Right ventricle myocardium superior (tissue), 1 donor: ENCODE data around the gene FBXL5. TPM values are rescaled to one million over a fixed set of nuclear protein-coding genes. Genes with fewer than 3 reads are reported as not detected.
A peak's percentile ranks its signal among the peaks of the same experiment; 100 is the strongest.

Experiments
- ATAC-seq: fragments of 200-7000 bp; cut with Tn5 transposase; one replicate; pipeline ENCODE4 v1.9.1; 2020; ENCODE audit warnings: mild to moderate bottlenecking; ENCODE audit not compliant: poor library complexity
- DNase-seq: peaks from one replicate; pipeline ENCODE4 v3.0.0-alpha.2; 2020
- intact Hi-C: fragments of 100-400 bp; cut with DNase I; formaldehyde crosslinking; loops from one replicate; pipeline ENCODE4 v1.11.2; 2022
- long read RNA-seq: library from polyadenylated mRNA; unstranded; transcript quantifications from one replicate; pipeline ENCODE4 v2.0.0, GENCODE V29; 2021
- total RNA-seq: library from RNA; stranded (reverse); fragmentation: NEBNext Ultra II Directional; extraction: Animal tissue kit (Norgen Biotek cat#: 25700); gene quantifications from one replicate; pipeline ENCODE4 v1.2.1, GENCODE V29; 2021
- donor health status: DM: no; HTN: yes; CAD: no; lungs with severe emphysema.

FBXL5 gene, protein sequence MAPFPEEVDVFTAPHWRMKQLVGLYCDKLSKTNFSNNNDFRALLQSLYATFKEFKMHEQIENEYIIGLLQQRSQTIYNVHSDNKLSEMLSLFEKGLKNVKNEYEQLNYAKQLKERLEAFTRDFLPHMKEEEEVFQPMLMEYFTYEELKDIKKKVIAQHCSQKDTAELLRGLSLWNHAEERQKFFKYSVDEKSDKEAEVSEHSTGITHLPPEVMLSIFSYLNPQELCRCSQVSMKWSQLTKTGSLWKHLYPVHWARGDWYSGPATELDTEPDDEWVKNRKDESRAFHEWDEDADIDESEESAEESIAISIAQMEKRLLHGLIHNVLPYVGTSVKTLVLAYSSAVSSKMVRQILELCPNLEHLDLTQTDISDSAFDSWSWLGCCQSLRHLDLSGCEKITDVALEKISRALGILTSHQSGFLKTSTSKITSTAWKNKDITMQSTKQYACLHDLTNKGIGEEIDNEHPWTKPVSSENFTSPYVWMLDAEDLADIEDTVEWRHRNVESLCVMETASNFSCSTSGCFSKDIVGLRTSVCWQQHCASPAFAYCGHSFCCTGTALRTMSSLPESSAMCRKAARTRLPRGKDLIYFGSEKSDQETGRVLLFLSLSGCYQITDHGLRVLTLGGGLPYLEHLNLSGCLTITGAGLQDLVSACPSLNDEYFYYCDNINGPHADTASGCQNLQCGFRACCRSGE
- total RNA-seq: 99.0 TPM
- long read RNA-seq, transcript FBXL5-201 (11 exons, 3,385 nt): major isoform, 597 of 645 reads
- long read RNA-seq, transcript FBXL5-202 (11 exons, 2,837 nt): minor isoform, 30 of 645 reads
- long read RNA-seq, partial matches to known transcripts: 2 of 645 reads
- long read RNA-seq, other reads (novel, unspliced or antisense): 15 of 645 reads

DNA sequence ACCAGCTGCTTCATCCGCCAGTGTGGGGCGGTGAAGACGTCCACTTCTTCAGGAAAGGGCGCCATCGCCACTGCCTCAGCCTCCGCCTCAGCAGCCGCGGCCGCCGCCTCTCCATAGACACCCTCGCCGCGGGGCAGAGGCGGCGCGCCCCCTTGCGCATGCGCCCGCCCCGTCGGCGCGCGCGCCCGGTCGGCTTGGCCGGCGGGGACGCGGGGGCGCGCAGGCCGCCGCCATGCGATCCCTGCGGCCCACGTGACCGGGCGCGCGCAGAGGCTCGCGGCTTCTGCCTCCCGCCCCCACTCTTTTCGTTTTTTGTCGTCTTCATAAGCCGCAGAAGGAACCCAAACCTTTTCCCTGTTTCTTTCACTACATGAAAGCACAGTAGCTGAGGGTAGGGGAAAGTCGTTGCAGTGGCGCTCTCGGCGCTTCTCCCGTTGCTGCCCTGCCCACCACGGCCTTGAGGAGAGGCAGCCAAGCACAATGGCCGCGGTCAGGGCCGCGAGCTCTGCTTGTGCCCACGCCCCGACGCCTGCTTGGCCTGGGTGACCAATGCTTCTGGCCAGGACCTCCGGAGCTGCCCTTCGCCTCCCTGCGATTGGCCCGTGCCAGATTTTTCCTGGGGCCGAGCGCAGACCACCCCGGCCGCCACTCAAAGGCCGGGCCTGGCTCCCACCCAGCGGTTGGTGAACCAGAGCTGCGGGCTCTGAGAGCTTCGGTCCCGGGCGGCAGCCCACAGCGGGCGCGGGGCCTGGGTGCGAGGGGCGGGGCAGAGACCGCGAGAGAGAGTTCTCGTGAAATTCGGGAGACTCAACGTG is at the start of gene FBXL5:
Gene FBXL5 (minus strand): TSS at position 135 of the 815 bp plus-strand sequence. CDS start 70 bp downstream, at position 65.
- intact Hi-C loops: no loop called here
- peak; percentile 90 for DNase-seq
- peak; percentile 92 for ATAC-seq

DNA sequence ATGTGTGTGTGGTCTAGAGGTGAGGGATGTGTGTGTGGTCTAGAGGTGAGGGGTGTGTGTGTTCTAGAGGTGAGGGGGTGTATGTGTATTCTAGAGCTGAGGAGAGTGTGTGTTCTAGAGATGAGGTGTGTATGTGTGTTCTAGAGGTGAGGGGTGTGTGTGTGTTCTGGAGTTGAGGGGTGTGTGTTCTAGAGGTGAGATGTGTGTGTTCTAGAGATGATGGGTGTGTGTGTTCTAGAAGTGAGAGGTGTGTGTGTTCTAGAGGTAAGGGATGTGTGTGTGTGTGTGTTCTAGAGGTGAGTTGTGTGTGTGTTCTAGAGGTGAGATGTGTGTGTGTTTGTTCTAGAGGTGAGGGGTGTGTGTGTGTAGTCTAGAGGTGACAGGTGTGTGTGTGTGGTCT is 49.0 kb upstream of the FBXL5 start:
- no peak for DNase-seq
- intact Hi-C loops: no loop called here
- no peak for ATAC-seq

DNA sequence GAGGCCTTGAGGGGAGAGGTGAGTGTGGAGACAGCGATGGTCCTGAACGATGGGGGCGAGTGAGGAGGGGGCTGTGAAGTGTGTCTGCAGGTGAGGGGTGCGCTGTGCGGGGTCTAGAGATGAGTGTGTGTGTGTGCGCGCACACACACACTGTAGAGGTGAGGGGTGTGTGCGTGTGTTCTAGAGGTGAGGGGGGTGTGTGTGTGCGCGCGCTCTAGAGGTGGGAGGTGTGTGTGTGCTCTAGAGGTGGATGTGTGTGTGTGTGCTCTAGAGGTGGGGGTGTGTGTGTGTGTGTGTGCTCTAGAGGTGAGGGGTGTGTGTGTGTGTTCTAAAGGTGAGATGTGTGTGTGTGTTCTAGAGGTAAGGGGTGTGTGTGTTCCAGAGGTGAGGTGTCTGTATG is 48.3 kb upstream of the FBXL5 start:
- intact Hi-C loops: no loop called here
- ATAC-seq: no peak
- DNase-seq: no peak

DNA sequence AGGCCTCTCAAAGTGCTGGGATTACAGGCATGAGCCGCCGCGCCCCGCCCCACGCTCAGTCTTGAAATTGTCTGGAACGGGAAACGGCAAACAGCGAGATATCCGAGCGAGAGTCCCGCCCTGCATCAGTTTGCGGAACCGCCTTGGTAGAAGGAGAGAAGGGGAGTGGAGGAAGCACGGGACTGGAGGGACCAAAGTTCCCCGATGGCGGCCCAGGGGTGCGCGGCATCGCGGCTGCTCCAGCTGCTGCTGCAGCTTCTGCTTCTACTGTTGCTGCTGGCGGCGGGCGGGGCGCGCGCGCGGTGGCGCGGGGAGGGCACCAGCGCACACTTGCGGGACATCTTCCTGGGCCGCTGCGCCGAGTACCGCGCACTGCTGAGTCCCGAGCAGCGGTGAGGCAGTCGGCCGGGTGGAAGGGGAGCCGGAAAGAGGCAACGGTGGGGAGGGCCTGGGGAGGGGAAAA is 47.8 kb upstream of the FBXL5 start, which contains the start of gene BST1:
Gene BST1 (plus strand): TSS at position 125 of the 463 bp plus-strand sequence. CDS start 80 bp downstream, at position 205.
- ATAC-seq (peak; percentile 88), DNase-seq (peak; percentile 90)
- intact Hi-C loops: no loop called here

DNA sequence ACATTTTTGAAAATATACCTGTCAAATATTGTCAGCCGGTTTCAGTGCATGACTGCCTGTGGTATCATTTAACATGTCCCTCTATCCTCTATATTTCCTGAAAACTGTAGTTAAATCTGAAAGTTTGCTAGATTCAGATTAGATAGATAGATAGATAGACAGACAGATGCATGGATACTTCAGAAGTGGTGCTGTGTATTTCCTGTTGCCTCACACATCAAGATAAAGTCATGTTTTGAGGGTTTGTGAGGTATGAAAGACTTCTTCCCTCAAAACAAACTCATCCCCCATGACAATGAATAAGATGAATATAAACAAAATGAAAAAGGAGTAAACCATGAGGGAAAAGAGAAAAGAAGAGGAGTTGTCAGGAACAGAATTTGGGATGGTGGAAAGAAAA is 41.7 kb upstream of the FBXL5 start:
- DNase-seq: no peak
- no peak for ATAC-seq
- intact Hi-C loops: no loop called here

DNA sequence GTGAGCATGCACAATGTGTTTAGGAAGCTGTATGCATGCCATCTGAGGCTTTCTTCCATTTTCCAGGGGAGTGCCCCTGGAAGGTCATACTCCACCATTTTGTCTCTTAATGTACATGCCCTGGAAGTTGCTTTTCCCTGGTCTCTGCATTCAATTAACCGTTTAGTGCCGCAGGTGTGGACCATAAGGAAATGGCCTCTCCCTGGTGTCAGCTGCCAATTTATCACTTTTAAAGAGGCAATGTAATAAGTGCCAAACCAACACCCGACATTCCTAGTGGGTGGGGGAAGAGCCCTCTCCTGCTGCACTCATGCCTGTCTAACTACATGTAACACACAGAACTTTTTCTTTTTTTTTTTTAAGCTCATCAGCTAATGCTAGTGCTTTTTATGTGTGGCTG is 40.6 kb upstream of the FBXL5 start:
- no peak for ATAC-seq
- no peak for DNase-seq
- intact Hi-C loops: no loop called here

DNA sequence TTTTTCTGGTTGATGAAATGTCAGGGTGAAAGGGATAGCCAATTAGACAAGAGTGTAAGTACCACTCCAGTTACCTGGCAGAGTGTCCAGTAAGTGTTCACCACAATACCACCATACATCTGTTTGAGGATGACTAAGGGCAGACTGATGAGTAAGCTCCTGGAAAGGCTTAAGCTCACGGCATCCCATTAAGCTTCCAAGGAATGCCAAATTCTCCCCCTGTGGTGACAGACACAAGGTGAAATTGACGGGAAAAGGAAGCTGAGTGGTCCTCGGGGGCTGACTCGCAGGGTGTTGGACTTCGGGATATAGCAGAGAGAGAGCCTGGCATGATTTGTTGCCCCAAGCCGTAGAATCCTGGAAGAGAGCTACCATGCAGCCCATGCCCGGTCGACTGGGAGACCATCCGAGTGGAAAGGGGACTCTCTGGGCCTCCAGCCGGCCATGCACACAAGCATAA is 40.1 kb upstream of the FBXL5 start:
- ATAC-seq: no peak
- DNase-seq: no peak
- intact Hi-C loops: no loop called here

DNA sequence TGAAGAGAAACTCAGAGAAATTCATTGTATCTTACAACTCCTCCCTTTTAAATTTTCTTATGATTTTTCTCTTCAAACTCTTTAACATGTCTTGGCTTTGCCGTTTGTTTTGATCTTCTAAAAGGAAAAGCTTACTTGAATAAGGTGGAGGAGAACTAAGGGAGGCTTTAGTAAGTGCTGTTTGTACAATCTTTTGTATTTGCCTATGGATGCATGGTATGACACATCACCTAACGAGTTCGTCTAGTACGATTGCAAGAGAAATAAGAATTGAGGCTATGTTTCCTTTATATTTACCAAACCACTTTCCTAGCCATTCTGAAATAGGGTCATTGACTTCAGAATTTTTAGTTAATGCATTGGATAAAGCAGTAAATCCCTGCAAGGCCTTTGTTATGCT is 39.3 kb upstream of the FBXL5 start:
- intact Hi-C loops: no loop called here
- DNase-seq (no peak), ATAC-seq (no peak)

DNA sequence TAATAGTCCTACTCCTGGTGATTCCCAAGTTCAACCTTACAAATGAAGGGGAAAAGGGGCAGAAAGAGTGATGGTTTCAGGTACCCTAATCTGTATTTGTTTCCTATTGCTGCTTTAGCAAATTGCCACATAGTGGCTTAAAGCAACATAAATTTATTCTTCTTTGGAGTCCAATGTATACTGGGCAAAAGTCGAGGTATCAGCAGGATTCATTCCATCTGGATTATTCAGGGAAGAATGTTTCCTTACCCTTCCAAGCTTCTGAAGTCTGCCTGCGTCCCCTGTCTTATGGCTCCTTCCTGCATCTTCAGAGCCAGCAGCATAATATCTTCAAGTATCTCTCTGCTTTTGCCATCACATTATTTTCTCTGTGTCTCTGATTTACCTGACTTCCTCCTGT is 37.4 kb upstream of the FBXL5 start:
- DNase-seq (no peak), ATAC-seq (no peak)
- intact Hi-C loops: no loop called here

DNA sequence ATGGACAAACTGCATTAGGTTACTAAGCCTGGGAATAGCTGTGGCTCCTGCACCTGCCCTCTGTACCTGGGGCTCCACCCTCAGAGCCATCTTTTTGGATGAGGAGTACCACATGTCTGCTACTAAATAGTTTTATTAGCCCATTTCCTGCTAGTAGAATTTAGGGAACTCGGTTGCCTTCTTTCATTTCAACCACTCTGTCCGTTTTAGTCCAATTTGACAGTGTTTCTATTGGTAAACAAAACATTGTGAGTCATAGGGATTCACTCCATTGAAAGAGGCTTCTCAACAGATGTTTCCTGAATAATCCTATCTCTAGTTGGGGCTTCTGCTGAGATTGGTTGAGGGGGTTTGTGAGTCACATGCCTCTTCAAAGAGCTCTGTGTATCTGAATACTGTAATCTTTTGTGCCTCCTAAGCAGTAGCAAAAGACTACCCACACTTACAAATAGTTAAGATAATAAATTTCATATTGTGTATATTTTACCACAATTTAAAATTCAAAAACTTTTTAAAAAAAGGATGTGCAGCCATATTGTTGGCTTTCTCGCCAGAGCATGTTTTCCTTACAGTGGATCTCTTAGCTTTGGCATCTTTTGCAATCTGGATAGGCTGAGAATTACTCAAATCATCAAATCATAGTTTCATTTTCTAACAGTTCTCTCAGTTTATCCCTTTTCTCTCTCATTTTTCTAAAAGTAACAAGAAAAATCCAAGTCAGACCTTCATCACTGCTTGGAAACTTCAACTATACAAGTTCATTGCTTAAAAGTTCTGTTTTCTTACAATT is 36.4 kb upstream of the FBXL5 start:
- ATAC-seq: peak; percentile 21
- no peak for DNase-seq
- intact Hi-C loops: no loop called here

DNA sequence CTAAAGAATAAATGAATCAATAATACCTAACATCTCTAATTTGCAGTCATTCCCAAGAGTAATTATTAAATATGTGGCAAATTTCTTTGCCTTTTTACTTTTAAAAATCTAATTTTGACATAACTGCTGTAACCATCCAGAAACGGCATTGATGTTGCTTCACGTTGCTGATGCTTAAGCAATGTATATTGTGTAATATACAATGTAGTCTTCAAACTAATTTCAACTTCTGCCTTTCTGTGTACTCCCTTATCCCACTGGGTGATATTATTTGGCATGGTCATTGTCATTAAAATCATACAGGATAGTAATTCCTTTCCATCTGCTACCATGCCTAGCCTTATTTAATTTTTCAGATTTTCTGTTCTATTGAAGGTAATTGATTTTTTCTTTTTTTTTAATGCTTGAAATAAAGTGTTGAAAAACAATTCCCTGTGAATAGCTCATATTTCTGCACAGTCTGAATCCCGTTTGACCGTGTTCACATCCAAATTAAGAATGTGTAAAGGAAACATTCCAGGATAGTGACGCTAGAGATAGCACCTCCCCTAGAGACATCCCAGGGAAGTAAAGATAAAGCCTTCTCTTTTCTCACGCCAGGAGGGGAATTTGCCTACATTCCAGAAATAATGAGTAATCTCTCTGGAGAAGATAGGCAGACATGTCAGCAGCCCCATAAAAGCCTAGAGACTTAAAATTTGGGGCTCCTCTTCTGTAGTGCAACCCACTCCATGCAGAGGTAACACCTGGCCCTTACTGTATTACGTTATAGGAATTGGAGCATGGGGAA is 35.1 kb upstream of the FBXL5 start:
- intact Hi-C loops: no loop called here
- peak; percentile 83 for ATAC-seq
- no peak for DNase-seq

DNA sequence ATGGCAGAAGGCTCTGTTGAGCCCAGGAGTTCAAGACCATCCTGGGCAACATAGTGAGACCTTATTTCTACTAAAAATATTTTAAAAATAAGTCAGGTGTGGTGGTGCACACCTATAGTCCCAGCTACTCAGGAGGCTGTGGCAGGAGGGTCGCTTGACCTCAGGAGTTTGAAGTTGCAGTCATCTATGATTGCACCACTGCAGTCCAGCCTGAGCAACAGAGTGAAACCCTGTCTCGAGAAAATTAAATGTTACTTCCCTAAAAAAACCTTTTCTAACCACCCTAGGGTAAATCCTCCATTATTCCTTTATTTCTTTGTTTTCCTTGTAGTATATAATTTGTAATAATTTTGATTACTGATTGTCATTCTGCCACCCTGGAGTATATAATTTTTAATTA is 34.4 kb upstream of the FBXL5 start:
- DNase-seq (no peak), ATAC-seq (no peak)
- intact Hi-C loops: no loop called here

DNA sequence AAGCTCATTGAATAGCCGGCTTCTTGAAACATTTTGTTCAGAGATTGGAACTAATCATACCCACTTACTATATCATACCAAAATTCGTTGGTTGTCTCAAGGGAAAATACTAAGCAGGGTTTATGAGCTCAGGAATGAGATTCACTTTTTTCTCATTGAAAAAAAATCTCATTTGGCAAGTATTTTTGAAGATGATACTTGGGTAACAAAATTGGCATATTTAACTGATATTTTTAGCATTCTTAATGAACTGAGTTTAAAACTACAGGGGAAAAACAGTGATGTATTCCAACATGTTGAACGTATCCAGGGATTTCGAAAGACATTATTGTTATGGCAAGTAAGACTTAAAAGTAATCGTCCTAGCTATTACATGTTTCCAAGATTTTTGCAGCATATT is 32.9 kb upstream of the FBXL5 start:
- intact Hi-C loops: no loop called here

DNA sequence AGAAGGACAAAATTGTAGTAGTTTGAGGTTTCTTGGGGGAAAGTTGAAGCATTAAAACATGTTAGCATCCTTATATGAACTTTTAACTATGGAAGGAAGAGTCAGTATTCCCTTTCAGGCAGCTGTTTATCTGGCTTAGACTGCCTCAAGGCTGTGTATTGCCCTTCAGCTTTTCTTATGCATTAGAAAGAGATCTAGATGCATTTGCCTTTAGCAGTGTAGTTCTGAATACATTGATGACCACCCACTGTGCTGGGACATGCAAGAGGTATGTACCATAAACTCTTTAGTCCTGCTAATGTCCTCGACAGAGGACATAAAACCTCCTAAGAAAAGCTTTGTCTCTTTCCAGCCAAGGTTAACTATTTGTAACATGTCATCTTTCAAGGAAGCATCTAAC is 29.3 kb upstream of the FBXL5 start:
- no peak for ATAC-seq
- no peak for DNase-seq
- intact Hi-C loops: no loop called here

More for the DNA sequence above, 32.9 kb upstream of the FBXL5 start:
- ATAC-seq (no peak), DNase-seq (no peak)

DNA sequence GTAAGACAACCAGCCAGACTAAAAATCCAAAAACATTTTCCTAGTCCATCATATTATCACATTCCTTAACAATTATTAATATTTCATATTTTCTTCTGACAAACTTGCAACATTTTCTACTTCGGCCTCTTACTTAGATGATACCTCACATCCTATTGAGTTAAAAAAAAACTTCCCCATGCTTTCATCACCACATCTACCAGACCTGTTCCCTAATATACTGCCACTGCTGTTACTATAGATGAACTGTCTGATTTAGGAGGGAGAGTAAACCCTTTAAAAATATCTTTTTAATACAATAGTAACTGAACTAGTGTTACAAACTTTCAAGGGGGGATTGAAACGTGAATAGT is 28.0 kb upstream of the FBXL5 start:
- intact Hi-C loops: no loop called here

DNA sequence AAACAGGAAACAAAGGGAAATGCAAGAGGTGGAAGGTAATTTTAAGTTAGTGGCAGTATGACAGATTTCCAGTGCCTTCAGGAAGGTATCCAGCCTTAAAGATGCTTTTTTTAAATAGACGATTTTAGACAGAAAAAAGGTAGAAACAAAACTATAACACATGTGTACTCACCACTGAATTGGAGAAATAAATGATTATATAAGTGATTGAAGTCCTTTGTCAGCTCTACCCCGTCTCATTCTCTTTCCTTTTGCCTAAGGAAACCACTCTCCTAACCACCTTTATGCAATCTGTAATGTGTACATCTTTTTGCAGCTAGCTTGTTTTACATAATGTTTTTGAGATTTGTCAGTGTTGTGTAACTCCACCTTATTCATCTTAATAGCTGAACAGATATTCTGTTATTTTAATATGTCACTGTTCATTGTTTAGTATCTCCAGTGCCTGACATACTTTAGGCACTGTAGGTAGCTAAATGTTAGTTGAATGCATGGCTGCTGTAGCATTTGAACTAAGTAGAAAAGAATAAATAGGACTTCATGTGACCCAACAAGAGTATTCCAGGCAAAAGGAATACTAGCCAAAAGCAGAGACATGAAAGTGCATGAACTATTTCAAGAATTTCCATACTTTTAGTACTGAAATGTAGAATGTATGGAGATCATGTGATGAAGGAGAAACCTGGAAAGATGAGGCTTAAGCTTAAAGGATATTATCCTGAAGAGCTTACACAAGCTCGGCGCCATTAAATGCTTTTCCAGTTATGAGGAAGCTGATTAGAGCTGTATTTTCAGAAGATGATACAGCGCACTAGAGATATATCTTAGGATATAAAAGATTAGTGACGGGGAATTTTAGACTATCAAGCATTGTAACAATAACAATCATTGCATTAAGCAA is 27.3 kb upstream of the FBXL5 start:
- DNase-seq: no peak
- intact Hi-C loops: no loop called here
- no peak for ATAC-seq

More for the DNA sequence above, 28.0 kb upstream of the FBXL5 start:
- ATAC-seq (no peak), DNase-seq (no peak)
